ENCODE data around the gene ANP32B.

DNA sequence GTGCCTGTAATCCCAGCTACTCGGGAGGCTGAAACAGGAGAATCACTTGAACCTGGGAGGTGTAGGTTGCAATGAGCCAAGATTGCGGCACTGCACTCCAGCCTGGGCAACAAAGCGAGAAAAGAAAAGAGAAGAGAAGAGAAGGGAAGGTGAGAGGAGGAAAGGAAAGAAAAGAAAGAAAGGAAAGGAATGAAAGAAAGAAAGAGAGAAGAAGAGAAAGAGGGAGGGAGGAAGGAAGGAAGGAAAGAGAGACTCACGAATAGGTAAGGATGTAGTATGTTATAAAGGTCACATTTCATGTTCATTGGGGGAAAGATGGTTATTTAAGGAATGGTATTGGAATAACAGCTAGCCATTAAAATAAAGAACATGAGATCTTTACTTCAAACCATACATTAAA lies 10.4 kb upstream of the ANP32B start:
- no peak for TF ChIP-seq POLR2A (IDR thresholded peaks at IDR 0.05)
- TF ChIP-seq, protein P1, sequence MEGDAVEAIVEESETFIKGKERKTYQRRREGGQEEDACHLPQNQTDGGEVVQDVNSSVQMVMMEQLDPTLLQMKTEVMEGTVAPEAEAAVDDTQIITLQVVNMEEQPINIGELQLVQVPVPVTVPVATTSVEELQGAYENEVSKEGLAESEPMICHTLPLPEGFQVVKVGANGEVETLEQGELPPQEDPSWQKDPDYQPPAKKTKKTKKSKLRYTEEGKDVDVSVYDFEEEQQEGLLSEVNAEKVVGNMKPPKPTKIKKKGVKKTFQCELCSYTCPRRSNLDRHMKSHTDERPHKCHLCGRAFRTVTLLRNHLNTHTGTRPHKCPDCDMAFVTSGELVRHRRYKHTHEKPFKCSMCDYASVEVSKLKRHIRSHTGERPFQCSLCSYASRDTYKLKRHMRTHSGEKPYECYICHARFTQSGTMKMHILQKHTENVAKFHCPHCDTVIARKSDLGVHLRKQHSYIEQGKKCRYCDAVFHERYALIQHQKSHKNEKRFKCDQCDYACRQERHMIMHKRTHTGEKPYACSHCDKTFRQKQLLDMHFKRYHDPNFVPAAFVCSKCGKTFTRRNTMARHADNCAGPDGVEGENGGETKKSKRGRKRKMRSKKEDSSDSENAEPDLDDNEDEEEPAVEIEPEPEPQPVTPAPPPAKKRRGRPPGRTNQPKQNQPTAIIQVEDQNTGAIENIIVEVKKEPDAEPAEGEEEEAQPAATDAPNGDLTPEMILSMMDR (IDR thresholded peaks at IDR 0.05 in 4 of 5, conservative IDR thresholded peaks at IDR 0.05 in 1 of 5), result no peak

Measured in gastrocnemius medialis (tissue), 4 donors.